Measurements from ENCODE around the gene RBM20. TPM values are rescaled to one million over a fixed set of nuclear protein-coding genes. Genes with fewer than 3 reads are reported as not detected.

RBM20 gene
- total RNA-seq, 2 experiments from 2014 or later, result 0.38 to 0.72 TPM

- H3K4me1 Mint-ChIP-seq (ENCODE audit: low read depth), result peaks cover 63% of the 10 kb centered on the region
- no peaks in the 10 kb centered on the region for H3K36me3 Mint-ChIP-seq (ENCODE audit: low read depth)
- no peak for TF ChIP-seq CTCF (IDR thresholded peaks at IDR 0.05)
- intact Hi-C loops (cut with micrococcal nuclease), result loop anchor here (5.0 kb wide), 1 partner anchor 95 kb away; no protein-coding TSS in a partner anchor
- DNase-seq (no peak), ATAC-seq (no peak)
- H3K4me3 Mint-ChIP-seq, result no peak overlapping the region
- ChIA-PET CTCF (interaction anchor here (1.2 to 2.2 kb wide), 2 partner anchors 9 to 26 kb away, joined by 5 to 7 read pairs; no protein-coding TSS in a partner anchor), POLR2A (interaction anchor here (0.9 to 2.2 kb wide), 4 partner anchors 16 to 154 kb away, joined by 3 to 10 read pairs (median 4); no protein-coding TSS in a partner anchor)
- H3K27me3 Mint-ChIP-seq, result no peaks in the 10 kb centered on the region
- H3K9me3 Mint-ChIP-seq, result no peaks in the 10 kb centered on the region
- H3K27ac Mint-ChIP-seq, result peak overlapping the region; percentile 34
Measured at GRCh38 chr10:110772454-110773025, 128.4 kb downstream of the RBM20 start.

- H3K36me3 Mint-ChIP-seq (ENCODE audit: low read depth), result no peaks in the 10 kb centered on the region
- DNase-seq (no peak), ATAC-seq (no peak)
- TF ChIP-seq CTCF (IDR thresholded peaks at IDR 0.05), result no peak
- intact Hi-C loops (cut with micrococcal nuclease), result loop anchor here (1.0 to 5.0 kb wide), 2 partner anchors 25 to 94 kb away; no protein-coding TSS in a partner anchor
- H3K9me3 Mint-ChIP-seq, result no peaks in the 10 kb centered on the region
- peaks cover 74% of the 10 kb centered on the region for H3K4me1 Mint-ChIP-seq (ENCODE audit: low read depth)
- H3K27ac Mint-ChIP-seq, result peak overlapping the region; percentile 96
- H3K4me3 Mint-ChIP-seq, result peak overlapping the region; percentile 15
- CTCF ChIA-PET, result interaction anchor here (1.0 to 2.8 kb wide), 14 partner anchors 9 to 163 kb away, joined by 3 to 10 read pairs (median 6); no protein-coding TSS in a partner anchor
- POLR2A ChIA-PET, result interaction anchor here (0.8 to 2.2 kb wide), 9 partner anchors 11 to 155 kb away, joined by 3 to 18 read pairs (median 4); partner anchors contain the start of gene PDCD4
- no peaks in the 10 kb centered on the region for H3K27me3 Mint-ChIP-seq
Measured at GRCh38 chr10:110773693-110774068, 129.5 kb downstream of the RBM20 start.

- Mint-ChIP-seq H3K4me3 (peak overlapping the region; percentile 50), H3K27ac (peak overlapping the region; percentile 96), H3K4me1 (ENCODE audit: low read depth) (peaks cover 78% of the 10 kb centered on the region), H3K9me3 (no peaks in the 10 kb centered on the region), H3K36me3 (ENCODE audit: low read depth) (no peaks in the 10 kb centered on the region), H3K27me3 (no peaks in the 10 kb centered on the region)
- no peak for TF ChIP-seq CTCF (IDR thresholded peaks at IDR 0.05)
- ChIA-PET POLR2A (interaction anchor here (0.8 to 2.2 kb wide), 10 partner anchors 10 to 156 kb away, joined by 3 to 18 read pairs (median 4); partner anchors contain the start of gene PDCD4), CTCF (interaction anchor here (0.9 to 2.8 kb wide), 15 partner anchors 8 to 219 kb away, joined by 3 to 10 read pairs (median 5); no protein-coding TSS in a partner anchor)
- ATAC-seq (peak; percentile 91), DNase-seq (peak; percentile 78)
- intact Hi-C loops (cut with micrococcal nuclease), result loop anchor here (1.0 to 5.0 kb wide), 2 partner anchors 26 to 93 kb away; no protein-coding TSS in a partner anchor
Measured at GRCh38 chr10:110774069-110775019, 130.2 kb downstream of the RBM20 start.

GRCh38 chr10:110775020-110775375 is 130.9 kb downstream of the RBM20 start:
- Mint-ChIP-seq H3K27me3 (no peaks in the 10 kb centered on the region), H3K27ac (peak overlapping the region; percentile 96), H3K36me3 (ENCODE audit: low read depth) (no peaks in the 10 kb centered on the region), H3K4me3 (no peak overlapping the region), H3K9me3 (no peaks in the 10 kb centered on the region), H3K4me1 (ENCODE audit: low read depth) (peaks cover 78% of the 10 kb centered on the region)
- no peak for TF ChIP-seq CTCF (IDR thresholded peaks at IDR 0.05)
- ATAC-seq, result no peak
- DNase-seq, result no peak
- intact Hi-C loops (cut with micrococcal nuclease), result no loop called here
- CTCF ChIA-PET, result interaction anchor here (0.9 to 2.8 kb wide), 7 partner anchors 16 to 218 kb away, joined by 3 to 10 read pairs (median 3); no protein-coding TSS in a partner anchor
- POLR2A ChIA-PET, result interaction anchor here (1.2 to 2.2 kb wide), 3 partner anchors 10 to 96 kb away, joined by 3 to 18 read pairs (median 10); partner anchors contain the start of gene PDCD4
